Stimulated activated CD4-positive, alpha-beta T cell treated with anti-CD3 and anti-CD28 coated beads, Interleukin-4, amount 100 ng/mL, for 4 hours (primary cell): Measurements from ENCODE around the gene PCMT1.
A peak's percentile ranks its signal among the peaks of the same experiment; 100 is the strongest.
"Not testable (repeated sequence)": the region's sequence is repeated elsewhere in the genome, so short reads cannot be mapped to it uniquely, and the experiment has no call there.

ENCODE experiments used
- DNase-seq, 2 experiments: peaks; one replicate each; pipeline ENCODE4 v3.0.0-alpha.2; 2020

The PCMT1 gene

GRCh38 chr6:149749594-149750135, at the start of gene PCMT1:
PCMT1 (plus strand) TSS chr6:149749741; CDS start chr6:149749902, 161 bp downstream.
- peak; percentile 86 to 90 for DNase-seq

- DNase-seq: no peak
Observed at GRCh38 chr6:149701714-149702113, 47.8 kb upstream of the PCMT1 start.

- DNase-seq: no peak
Observed at GRCh38 chr6:149711711-149712110, 37.8 kb upstream of the PCMT1 start.

- DNase-seq: no peak
Observed at GRCh38 chr6:149714442-149714841, 35.1 kb upstream of the PCMT1 start.

- DNase-seq: no peak
Observed at GRCh38 chr6:149716181-149716963, 33.2 kb upstream of the PCMT1 start.

- DNase-seq: no peak
Observed at GRCh38 chr6:149717255-149717587, 32.3 kb upstream of the PCMT1 start.

GRCh38 chr6:149717588-149718458, 31.7 kb upstream of the PCMT1 start, which contains the start of gene LATS1:
LATS1 (minus strand) TSS chr6:149718101; CDS start chr6:149702126, 15,975 bp downstream.
- DNase-seq: peak; percentile 87 to 89

- no peak for DNase-seq
Observed at GRCh38 chr6:149719531-149719930, 30.0 kb upstream of the PCMT1 start.

- DNase-seq: no peak
Observed at GRCh38 chr6:149723262-149723661, 26.3 kb upstream of the PCMT1 start.

GRCh38 chr6:149723771-149724417, 25.6 kb upstream of the PCMT1 start:
- peak; percentile 11 to 48 for DNase-seq

- DNase-seq: no peak
Observed at GRCh38 chr6:149725785-149726184, 23.8 kb upstream of the PCMT1 start.

GRCh38 chr6:149727793-149728498, 21.6 kb upstream of the PCMT1 start:
- no peak for DNase-seq

- DNase-seq: no peak
Observed at GRCh38 chr6:149728499-149729234, 20.9 kb upstream of the PCMT1 start.

GRCh38 chr6:149729824-149730223, 19.7 kb upstream of the PCMT1 start:
- no peak for DNase-seq

GRCh38 chr6:149733089-149733720, 16.3 kb upstream of the PCMT1 start:
- no peak for DNase-seq

- DNase-seq: no peak
Observed at GRCh38 chr6:149734915-149735314, 14.6 kb upstream of the PCMT1 start.

GRCh38 chr6:149745252-149745651, 4.3 kb upstream of the PCMT1 start:
- DNase-seq: not testable (repeated sequence)

GRCh38 chr6:149746147-149746946, 3.2 kb upstream of the PCMT1 start, which contains the start of gene NUP43:
NUP43 (minus strand) TSS chr6:149746529; CDS start chr6:149746495, 34 bp downstream.
- peak; percentile 88 to 91 for DNase-seq

- not testable (repeated sequence) for DNase-seq
Observed at GRCh38 chr6:149749082-149749593, 403 bp upstream of the PCMT1 start.

GRCh38 chr6:149750136-149750609, 632 bp downstream of the PCMT1 start:
- DNase-seq: peak; percentile 41 to 49
